Panc1 (cell line): Measurements from ENCODE around the gene EYA2. TPM values are rescaled to one million over a fixed set of nuclear protein-coding genes. Genes with fewer than 3 reads are reported as not detected.

Source experiments
- ATAC-seq: fragments of 200-7000 bp; cut with Tn5 transposase; 2 replicates; pipeline ENCODE4 v1.9.1; 2020; ENCODE audit warnings: mild to moderate bottlenecking, moderate library complexity
- BruUV-seq: library from RNA; stranded (reverse); fragments of 400-500 nt; replicated peaks from 2 replicates; lab custom pipeline; 2021; lab: Mats Ljungman, UMichigan
- CTCF ChIA-PET: fragments of 300-600 bp; sonication (Branson Sonifier 250); formaldehyde crosslinking; loops from one replicate; lab custom pipeline; 2022; ENCODE audit warnings: antibody characterized with exemption; lab: Charles Lee
- POLR2A ChIA-PET: fragments of 300-600 bp; sonication (Branson Sonifier 250); formaldehyde crosslinking; loops from one replicate; lab custom pipeline; 2022; ENCODE audit warnings: antibody characterized with exemption; lab: Charles Lee
- DNase-seq: peaks from one replicate; pipeline ENCODE4 v3.0.0-alpha.2; 2010; ENCODE audit warnings: low read depth, low spot score
- H3K27ac ChIP-seq: 2 replicates; pipeline ENCODE4 v1.5.1; 2011; ENCODE audit warnings: mild to moderate bottlenecking, low read length, inconsistent platforms
- H3K27me3 ChIP-seq: fragments of 200-500 bp; sonication (Bioruptor generic); 2 replicates; pipeline ENCODE4 v1.6.0; 2014; ENCODE audit warnings: low read length, inconsistent platforms; ENCODE audit not compliant: control insufficient read depth, insufficient read depth
- H3K36me3 ChIP-seq: fragments of 200-500 bp; sonication (Bioruptor generic); 2 replicates; pipeline ENCODE4 v1.5.1; 2014; ENCODE audit warnings: inconsistent platforms, mild to moderate bottlenecking, low read length, moderate library complexity; ENCODE audit not compliant: control insufficient read depth, insufficient read depth
- H3K4me1 ChIP-seq: 2 replicates; pipeline ENCODE4 v1.5.1; 2011; ENCODE audit warnings: inconsistent platforms, mild to moderate bottlenecking, low read length, moderate library complexity; ENCODE audit not compliant: control insufficient read depth, insufficient read depth
- H3K4me3 ChIP-seq, 2 experiments: 2 replicates each; pipeline ENCODE4 v1.5.1; 2011 to 2012; ENCODE audit warnings: low read depth in 2 of 2, low read length in 2 of 2, mild to moderate bottlenecking in 2 of 2, inconsistent platforms in 1 of 2, moderate library complexity in 1 of 2
- H3K9me3 ChIP-seq: fragments of 200-500 bp; sonication (Bioruptor generic); 2 replicates; pipeline ENCODE4 v1.5.1; 2014; ENCODE audit warnings: low read depth, mild to moderate bottlenecking, inconsistent platforms, low read length, moderate library complexity; ENCODE audit not compliant: control insufficient read depth, insufficient read depth
- CTCF ChIP-seq: fragments of 450-650 bp; IDR thresholded peaks from 2 replicates; pipeline ENCODE4 v1.5.1; 2017; ENCODE audit warnings: mild to moderate bottlenecking
- POLR2AphosphoS5 ChIP-seq: IDR thresholded peaks from 2 replicates; pipeline ENCODE4 v1.6.1; 2012; ENCODE audit warnings: mild to moderate bottlenecking, low read depth, low read length, moderate library complexity
- REST ChIP-seq, 2 experiments: IDR thresholded peaks; 2 replicates each; pipeline ENCODE4 v1.6.1; 2011 to 2012; ENCODE audit warnings: low read depth in 2 of 2, control low read depth in 1 of 2, low read length in 1 of 2, mild to moderate bottlenecking in 1 of 2, moderate library complexity in 1 of 2; ENCODE audit not compliant: insufficient read depth in 1 of 2
- SIN3A ChIP-seq: IDR thresholded peaks from 2 replicates; pipeline ENCODE4 v1.6.1; 2012; ENCODE audit warnings: low read depth, mild to moderate bottlenecking, low read length, moderate library complexity, borderline replicate concordance; ENCODE audit not compliant: insufficient read depth
- TCF7L2 ChIP-seq: IDR thresholded peaks from 2 replicates; pipeline ENCODE4 v1.6.1; 2011; ENCODE audit warnings: mild to moderate bottlenecking, low read depth, low read length, inconsistent platforms
- in situ Hi-C: cut with HindIII; loops from 2 replicates; pipeline ENCODE4 v1.10.0; 2016; ENCODE audit warnings: low sequenced_read_pairs, low pct_unique_long_range_greater_than_20kb
- intact Hi-C: fragments of 100-400 bp; cut with micrococcal nuclease; formaldehyde crosslinking; loops from one replicate; pipeline ENCODE4 v1.10.0; 2022; ENCODE audit not compliant: unreplicated experiment
- total RNA-seq: library from RNA; stranded (reverse); gene quantifications from one replicate; pipeline ENCODE4 v1.2.1, GENCODE V29; 2021; ENCODE audit not compliant: unreplicated experiment

EYA2 gene
- total RNA-seq, 1 experiment from 2014 or later, result 1.9 TPM

GRCh38 chr20:47117773-47118172, 223.1 kb downstream of the EYA2 start:
- ATAC-seq (no peak), DNase-seq (no peak)
- no TSS peak for BruUV-seq
- Histone ChIP-seq H3K9me3 (no peaks in the 10 kb centered on the region), H3K4me1 (no peaks in the 10 kb centered on the region), H3K36me3 (no peaks in the 10 kb centered on the region), H3K27ac (no peak overlapping the region), H3K4me3 (no peak overlapping the region), H3K27me3 (no peaks in the 10 kb centered on the region)
- CTCF ChIA-PET, result no interaction called here
- TF ChIP-seq SIN3A (no peak), REST (IDR thresholded peaks at IDR 0.05; ENCODE audit: insufficient read depth in 1 of 2, low read depth in 2 of 2, low read length in 1 of 2) (no peak), POLR2AphosphoS5 (no peak), TCF7L2 (no peak), CTCF (no peak)
- POLR2A ChIA-PET, result no interaction called here
- in situ Hi-C loops (no loop called here), intact Hi-C loops (no loop called here)

- no peaks in the 10 kb centered on the region for H3K4me1 ChIP-seq
- CTCF ChIA-PET, result no interaction called here
- H3K27ac ChIP-seq, result no peak overlapping the region
- in situ Hi-C loops (no loop called here), intact Hi-C loops (no loop called here)
- H3K27me3 ChIP-seq, result no peaks in the 10 kb centered on the region
- H3K4me3 ChIP-seq, result no peak overlapping the region
- H3K36me3 ChIP-seq, result no peaks in the 10 kb centered on the region
- POLR2A ChIA-PET, result no interaction called here
- no peak for TF ChIP-seq POLR2AphosphoS5
- TF ChIP-seq TCF7L2, result no peak
- TF ChIP-seq REST (IDR thresholded peaks at IDR 0.05; ENCODE audit: insufficient read depth in 1 of 2, low read depth in 2 of 2, low read length in 1 of 2), result no peak
- TF ChIP-seq CTCF, result no peak
- no peak for TF ChIP-seq SIN3A
- no peak; the same call in 1 of the 2 replicates for ATAC-seq
- no peak for DNase-seq
- no peaks in the 10 kb centered on the region for H3K9me3 ChIP-seq
- BruUV-seq, result no TSS peak
Measured at GRCh38 chr20:47118206-47118605, 223.6 kb downstream of the EYA2 start.
